Measurements from ENCODE around the gene C5orf34. TPM values are rescaled to one million over a fixed set of nuclear protein-coding genes. Genes with fewer than 3 reads are reported as not detected.
"Not testable (repeated sequence)": the region's sequence is repeated elsewhere in the genome, so short reads cannot be mapped to it uniquely, and the experiment has no call there.

The C5orf34 gene
- total RNA-seq, 1 experiment from 2014 or later = 12.3 TPM

- in situ Hi-C loops (cut with HindIII; ENCODE audit: low pct_unique_long_range_greater_than_20kb, low sequenced_read_pairs) = no loop called here
- DNase-seq (ENCODE audit: low read depth) = no peak
These were observed 47.8 kb downstream of the C5orf34 start for GRCh38 chr5:43467100-43467499.

GRCh38 chr5:43465455-43465854 is 49.5 kb downstream of the C5orf34 start:
- DNase-seq (ENCODE audit: low read depth); in situ Hi-C loops (cut with HindIII; ENCODE audit: low pct_unique_long_range_greater_than_20kb, low sequenced_read_pairs): not testable (repeated sequence)

- DNase-seq (ENCODE audit: low read depth) = no peak
- in situ Hi-C loops (cut with HindIII; ENCODE audit: low pct_unique_long_range_greater_than_20kb, low sequenced_read_pairs) = no loop called here
These were observed 53.9 kb downstream of the C5orf34 start for GRCh38 chr5:43461066-43461465.

GRCh38 chr5:43456556-43456955 is 58.4 kb downstream of the C5orf34 start:
- DNase-seq (ENCODE audit: low read depth) = no peak
- in situ Hi-C loops (cut with HindIII; ENCODE audit: low pct_unique_long_range_greater_than_20kb, low sequenced_read_pairs) = no loop called here

- DNase-seq (ENCODE audit: low read depth) = not testable (repeated sequence)
These were observed 73.4 kb downstream of the C5orf34 start for GRCh38 chr5:43441575-43441974.

GRCh38 chr5:43437062-43437660 is 77.8 kb downstream of the C5orf34 start:
- no peak for DNase-seq (ENCODE audit: low read depth)
- in situ Hi-C loops (cut with HindIII; ENCODE audit: low pct_unique_long_range_greater_than_20kb, low sequenced_read_pairs) = no loop called here

More at GRCh38 chr5:43441575-43441974, 73.4 kb downstream of the C5orf34 start:
- in situ Hi-C loops (cut with HindIII; ENCODE audit: low pct_unique_long_range_greater_than_20kb, low sequenced_read_pairs) = not testable (repeated sequence)

Other genes with a start within 250 kb of the C5orf34 start
- 14.9 and 16.3 TPM in 2 replicates for gene HMGCS1, start 201.7 kb downstream of the C5orf34 start, total RNA-seq (2014; rRNA removed; shearing (Covaris generic); ENCODE audit: low replicate concordance)
- gene CCL28, start 102.8 kb downstream of the C5orf34 start, total RNA-seq (2014; rRNA removed; shearing (Covaris generic); ENCODE audit: low replicate concordance) = 4.8 and 8.2 TPM in 2 replicates
- 16.3 and 23.1 TPM in 2 replicates for gene TMEM267, start 31.3 kb downstream of the C5orf34 start, total RNA-seq (2014; rRNA removed; shearing (Covaris generic); ENCODE audit: low replicate concordance)
- 87.2 and 87.5 TPM in 2 replicates for gene PAIP1, start 41.9 kb upstream of the C5orf34 start, total RNA-seq (2014; rRNA removed; shearing (Covaris generic); ENCODE audit: low replicate concordance)
- 32.5 and 86.3 TPM in 2 replicates for gene NNT, start 88.0 kb upstream of the C5orf34 start, total RNA-seq (2014; rRNA removed; shearing (Covaris generic); ENCODE audit: low replicate concordance)

Data from Caki2 (cell line).